Gastroesophageal sphincter (tissue), 4 donors: ENCODE results near the gene MYCBP2. TPM values are rescaled to one million over a fixed set of nuclear protein-coding genes. Genes with fewer than 3 reads are reported as not detected.
A peak's percentile ranks its signal among the peaks of the same experiment; 100 is the strongest.
"Not testable (repeated sequence)": the region's sequence is repeated elsewhere in the genome, so short reads cannot be mapped to it uniquely, and the experiment has no call there.

Experiments
- ATAC-seq: fragments of 150-250 bp; one replicate; pipeline ENCODE4 v1.9.1; 2016; ENCODE audit warnings: mild to moderate bottlenecking, moderate library complexity
- H3K27ac ChIP-seq, 4 donors: fragments of 200-600 bp; sonication (generic) in 3 of 4; 1 replicate in 3 of 4; 2 replicates in 1 of 4; pipeline ENCODE4 v1.5.1; 2016 to 2019
- H3K27me3 ChIP-seq: fragments of 200-600 bp; sonication (generic); one replicate; pipeline ENCODE4 v1.5.1; 2019
- H3K36me3 ChIP-seq, 2 donors: fragments of 200-600 bp; sonication (generic); one replicate each; pipeline ENCODE4 v1.5.1; 2019; ENCODE audit warnings: control low read depth in 1 of 2
- H3K4me1 ChIP-seq, 3 donors: fragments of 200-600 bp; sonication (generic); 1 replicate in 2 of 3; 2 replicates in 1 of 3; pipeline ENCODE4 v1.5.1; 2016 to 2019; ENCODE audit warnings: control low read depth in 2 of 3
- H3K4me3 ChIP-seq, 2 donors: fragments of 200-600 bp; sonication (generic); one replicate each; pipeline ENCODE4 v1.5.1; 2019; ENCODE audit warnings: mild to moderate bottlenecking in 1 of 2, moderate library complexity in 1 of 2
- H3K9me3 ChIP-seq, 3 donors: fragments of 200-600 bp; sonication (generic); one replicate each; pipeline ENCODE4 v1.5.1; 2017 to 2019; ENCODE audit warnings: control low read depth in 2 of 3
- CTCF ChIP-seq, 4 experiments: fragments of 200-600 bp in 2 of 4; fragments of 450-650 bp in 2 of 4; sonication (generic) in 1 of 4; IDR thresholded peaks; one replicate each; pipeline ENCODE4 v1.5.1; 2017 to 2019; ENCODE audit warnings: antibody characterized with exemption in 4 of 4, mild to moderate bottlenecking in 2 of 4, moderate library complexity in 2 of 4
- EP300 ChIP-seq: sonication (generic); formaldehyde crosslinking; IDR thresholded peaks from one replicate; pipeline ENCODE4 v1.6.1; 2017; ENCODE audit warnings: antibody characterized with exemption, mild to moderate bottlenecking
- POLR2A ChIP-seq, 2 donors: fragments of 450-650 bp; IDR thresholded peaks; one replicate each; pipeline ENCODE4 v1.6.1; 2017; ENCODE audit warnings: antibody characterized with exemption in 2 of 2, mild to moderate bottlenecking in 2 of 2, moderate library complexity in 1 of 2
- POLR2AphosphoS5 ChIP-seq: sonication (generic); formaldehyde crosslinking; IDR thresholded peaks from one replicate; pipeline ENCODE4 v1.6.1; 2017; ENCODE audit warnings: antibody characterized with exemption
- WGBS, 2 donors: methylation state at CpG; one replicate each; pipeline ENCODE4 v1.1.5; 2018; ENCODE audit warnings: low coverage in 1 of 2; 5-methylcytosine and 5-hydroxymethylcytosine counted together
- total RNA-seq, 4 donors: library from RNA; depleted of rRNA; stranded (reverse); fragments of >200 nt; gene quantifications; one replicate each; pipeline ENCODE4 v1.1.0, GENCODE V29; 2016

Gene MYCBP2
- total RNA-seq, 4 donors from 2014 or later: 116 to 148 (median 119) TPM

- TF ChIP-seq POLR2A (IDR thresholded peaks at IDR 0.05) (no peak), EP300 (no peak), CTCF (IDR thresholded peaks at IDR 0.05) (no peak), POLR2AphosphoS5 (no peak)
- Histone ChIP-seq H3K4me1 (no peaks in the 10 kb centered on the region), H3K9me3 (peaks cover 0 to 3% (median 0%) of the 10 kb centered on the region in 3 donors), H3K4me3 (no peak overlapping the region), H3K27me3 (no peaks in the 10 kb centered on the region), H3K27ac (no peak overlapping the region), H3K36me3 (peaks cover 0 to 58% of the 10 kb centered on the region in 2 donors)
- ATAC-seq: no peak
These were observed 37.0 kb downstream of the MYCBP2 start for GRCh38 chr13:77289851-77290250.

- not testable (repeated sequence) for H3K4me3 ChIP-seq, H3K4me1 ChIP-seq, H3K27ac ChIP-seq, ATAC-seq, H3K9me3 ChIP-seq, H3K27me3 ChIP-seq
- WGBS, 2 donors: 100% methylated on average over 2 of the region's 3 CpGs; no CpG with 5 or more reads in 1 of the 2 donors
- peaks cover 0 to 26% of the 10 kb centered on the region in 2 donors for H3K36me3 ChIP-seq
These were observed 41.3 kb downstream of the MYCBP2 start for GRCh38 chr13:77285632-77286031.

DNA sequence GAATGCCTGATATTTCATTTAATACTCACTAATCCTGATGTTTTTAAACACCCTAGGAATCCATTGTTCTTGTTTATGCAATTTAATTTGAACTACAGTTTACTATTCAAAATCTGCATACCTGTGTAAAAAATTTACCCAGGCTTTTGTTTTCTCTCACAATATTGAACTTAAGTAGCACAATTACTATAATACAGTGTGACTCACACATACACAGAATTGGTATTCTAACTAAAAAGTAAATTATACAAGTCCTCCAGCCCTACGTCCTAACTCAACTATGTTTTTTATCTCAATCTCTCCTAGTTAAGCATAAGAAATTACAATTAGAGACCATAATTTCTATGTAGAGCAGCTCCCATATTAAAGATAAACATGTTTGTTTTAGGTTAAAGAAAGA lies 41.8 kb downstream of the MYCBP2 start:
- Histone ChIP-seq H3K36me3 (peaks cover 0 to 21% of the 10 kb centered on the region in 2 donors), H3K4me3 (no peak overlapping the region), H3K9me3 (no peaks in the 10 kb centered on the region), H3K27ac (no peak overlapping the region), H3K27me3 (no peaks in the 10 kb centered on the region), H3K4me1 (no peaks in the 10 kb centered on the region)
- ATAC-seq: no peak
- 85 to 100% methylated on average over 1 of the region's 1 CpG for WGBS, 2 donors
- TF ChIP-seq EP300 (no peak), POLR2AphosphoS5 (no peak), POLR2A (IDR thresholded peaks at IDR 0.05) (no peak), CTCF (IDR thresholded peaks at IDR 0.05) (no peak)

DNA sequence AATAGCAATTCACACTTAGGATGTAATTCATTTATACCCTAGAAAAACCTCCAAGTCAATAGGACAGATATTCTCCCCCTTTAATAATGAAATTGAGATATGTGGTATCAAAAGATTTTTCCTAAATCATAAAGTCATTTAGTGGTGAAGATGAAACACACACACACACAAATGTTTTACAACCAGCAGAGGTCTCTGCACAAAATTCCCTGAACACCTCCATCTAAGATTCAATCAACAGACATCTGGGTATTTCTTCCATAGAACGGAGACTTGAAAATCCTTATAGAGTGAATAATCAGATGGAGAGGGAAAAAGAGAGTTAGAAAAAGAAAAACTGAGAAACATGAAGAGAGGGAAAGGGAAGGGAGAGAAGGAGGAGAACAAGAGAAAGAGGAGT lies 52.8 kb downstream of the MYCBP2 start:
- TF ChIP-seq POLR2A (IDR thresholded peaks at IDR 0.05) (no peak), POLR2AphosphoS5 (no peak), CTCF (IDR thresholded peaks at IDR 0.05) (peak in 1 of 4 experiments; percentile 15), EP300 (no peak)
- Histone ChIP-seq H3K4me1 (no peaks in the 10 kb centered on the region), H3K27ac (no peak overlapping the region), H3K36me3 (peaks cover 0 to 61% of the 10 kb centered on the region in 2 donors), H3K27me3 (no peaks in the 10 kb centered on the region), H3K4me3 (no peak overlapping the region), H3K9me3 (no peaks in the 10 kb centered on the region)
- 73 to 100% methylated on average over 1 of the region's 1 CpG for WGBS, 2 donors
- no peak for ATAC-seq

DNA sequence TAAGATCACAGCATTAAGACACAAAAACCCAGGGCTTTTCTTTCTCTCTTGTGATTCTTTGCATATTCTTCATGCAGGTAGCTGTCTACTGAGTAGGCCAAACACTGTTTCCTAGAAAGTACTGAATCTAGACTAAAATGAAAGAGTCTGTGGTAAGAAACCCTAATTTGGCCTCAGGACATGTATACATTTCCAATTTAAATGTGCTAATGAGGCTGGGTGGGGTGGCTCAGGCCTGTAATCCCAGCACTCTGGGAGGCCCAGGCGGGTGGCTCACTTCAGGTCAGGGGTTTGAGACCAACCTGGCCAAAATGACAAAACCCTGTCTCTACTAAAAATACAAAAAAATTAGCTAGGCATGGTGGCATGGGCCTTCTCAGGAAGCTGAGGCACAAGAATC lies 57.8 kb downstream of the MYCBP2 start:
- Histone ChIP-seq H3K27ac (no peak overlapping the region), H3K36me3 (peaks cover 0 to 77% of the 10 kb centered on the region in 2 donors), H3K9me3 (no peaks in the 10 kb centered on the region), H3K27me3 (no peaks in the 10 kb centered on the region), H3K4me3 (no peak overlapping the region), H3K4me1 (no peaks in the 10 kb centered on the region)
- TF ChIP-seq POLR2A (IDR thresholded peaks at IDR 0.05): no peak
- TF ChIP-seq EP300: no peak
- TF ChIP-seq CTCF (IDR thresholded peaks at IDR 0.05): no peak
- no peak for TF ChIP-seq POLR2AphosphoS5
- WGBS, 2 donors: 100% methylated on average over 1 of the region's 1 CpG
- no peak for ATAC-seq
